ENCODE measurements around the gene ADCK2.
"Not testable (repeated sequence)": the region's sequence is repeated elsewhere in the genome, so short reads cannot be mapped to it uniquely, and the experiment has no call there.

- not testable (repeated sequence) for TF ChIP-seq POLR2A (IDR thresholded peaks at IDR 0.05; ENCODE audit: low read length); GATA1 (IDR thresholded peaks at IDR 0.05; ENCODE audit: low read depth, low read length)
These were observed 36.0 kb downstream of the ADCK2 start for GRCh38 chr7:140708764-140709163.

Data from erythroblast (primary cell).